Measurements from ENCODE around the gene APOE. TPM values are rescaled to one million over a fixed set of nuclear protein-coding genes. Genes with fewer than 3 reads are reported as not detected.
A peak's percentile ranks its signal among the peaks of the same experiment; 100 is the strongest.

APOE gene
- total and polyA plus RNA-seq, 8 donors = 13.4 to 485 (median 119) TPM

GRCh38 chr19:44889830-44890365 lies 15.7 kb upstream of the APOE start:
- H3K4me1 ChIP-seq = peaks cover 20 to 37% (median 27%) of the 10 kb centered on the region in 4 donors
- no peak for DNase-seq
- H3K27ac ChIP-seq = peak overlapping the region in 4 of 5 donors; percentile 93 to 96 (median 94)
- peak overlapping the region; percentile 47 to 95 (median 52) for H3K4me3 ChIP-seq
- no peak for TF ChIP-seq EP300 (IDR thresholded peaks at IDR 0.05)
- no peak for TF ChIP-seq POLR2AphosphoS5 (IDR thresholded peaks at IDR 0.05)
- no peak for TF ChIP-seq POLR2A (IDR thresholded peaks at IDR 0.05)
- no peak for TF ChIP-seq CTCF (IDR thresholded peaks at IDR 0.05)
- WGBS, 5 donors = 52 to 56% (median 54%) methylated on average over 17 of the region's 17 CpGs
- peaks cover 44 to 66% (median 65%) of the 10 kb centered on the region in 4 donors for H3K36me3 ChIP-seq
- no peaks in the 10 kb centered on the region for H3K9me3 ChIP-seq
- no peaks in the 10 kb centered on the region for H3K27me3 ChIP-seq
- intact Hi-C loops (cut with DNase I; ENCODE audit: low total_unique reads) = no loop called here

DNA sequence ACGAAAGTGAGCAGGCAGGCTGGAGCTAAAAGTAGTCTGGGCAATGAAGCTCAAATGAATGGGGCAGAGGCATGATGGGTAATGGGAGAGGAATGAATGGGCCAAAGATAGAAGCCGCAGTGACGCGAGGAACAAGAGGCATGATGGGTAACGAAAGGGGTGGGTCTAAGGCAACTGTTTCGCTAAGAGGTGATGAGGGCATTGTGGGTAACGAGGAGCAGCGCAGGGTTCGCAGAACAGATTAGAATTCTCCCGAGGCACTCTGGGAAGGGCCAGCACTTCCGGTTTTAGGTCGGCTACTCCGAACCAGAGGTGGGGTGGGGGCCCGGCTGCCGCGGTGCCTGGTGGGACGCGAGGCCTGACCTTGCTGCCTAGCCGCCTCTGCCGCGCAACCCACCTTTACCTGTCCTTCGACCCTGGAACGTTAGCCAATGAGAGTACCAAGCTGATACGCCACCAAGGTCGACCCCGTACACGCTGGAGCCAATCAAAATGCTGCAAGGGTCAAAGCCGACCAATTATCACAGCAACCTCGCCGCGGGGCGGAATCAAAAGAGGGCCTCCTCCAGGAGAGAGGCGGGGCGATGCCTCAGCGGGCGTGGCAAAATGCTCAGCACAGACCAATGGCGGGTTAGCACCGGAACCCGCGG lies 15.1 kb upstream of the APOE start:
- 0 to 1% (median 0%) methylated on average over 27 to 40 of the region's 40 CpGs for WGBS, 5 donors
- peak in 1 of 2 donors; percentile 100 for DNase-seq
- H3K27me3 ChIP-seq = no peaks in the 10 kb centered on the region
- peaks cover 20 to 37% (median 27%) of the 10 kb centered on the region in 4 donors for H3K4me1 ChIP-seq
- peak overlapping the region; percentile 47 to 95 (median 52) for H3K4me3 ChIP-seq
- peaks cover 47 to 66% (median 66%) of the 10 kb centered on the region in 4 donors for H3K36me3 ChIP-seq
- H3K27ac ChIP-seq = peak overlapping the region; percentile 91 to 96 (median 94)
- no peaks in the 10 kb centered on the region for H3K9me3 ChIP-seq
- intact Hi-C loops (cut with DNase I; ENCODE audit: low total_unique reads) = no loop called here
- TF ChIP-seq CTCF (IDR thresholded peaks at IDR 0.05) (peak in 1 of 7 experiments; percentile 11), EP300 (IDR thresholded peaks at IDR 0.05) (no peak), POLR2AphosphoS5 (IDR thresholded peaks at IDR 0.05) (peak; percentile 78 to 97 (median 96))

DNA sequence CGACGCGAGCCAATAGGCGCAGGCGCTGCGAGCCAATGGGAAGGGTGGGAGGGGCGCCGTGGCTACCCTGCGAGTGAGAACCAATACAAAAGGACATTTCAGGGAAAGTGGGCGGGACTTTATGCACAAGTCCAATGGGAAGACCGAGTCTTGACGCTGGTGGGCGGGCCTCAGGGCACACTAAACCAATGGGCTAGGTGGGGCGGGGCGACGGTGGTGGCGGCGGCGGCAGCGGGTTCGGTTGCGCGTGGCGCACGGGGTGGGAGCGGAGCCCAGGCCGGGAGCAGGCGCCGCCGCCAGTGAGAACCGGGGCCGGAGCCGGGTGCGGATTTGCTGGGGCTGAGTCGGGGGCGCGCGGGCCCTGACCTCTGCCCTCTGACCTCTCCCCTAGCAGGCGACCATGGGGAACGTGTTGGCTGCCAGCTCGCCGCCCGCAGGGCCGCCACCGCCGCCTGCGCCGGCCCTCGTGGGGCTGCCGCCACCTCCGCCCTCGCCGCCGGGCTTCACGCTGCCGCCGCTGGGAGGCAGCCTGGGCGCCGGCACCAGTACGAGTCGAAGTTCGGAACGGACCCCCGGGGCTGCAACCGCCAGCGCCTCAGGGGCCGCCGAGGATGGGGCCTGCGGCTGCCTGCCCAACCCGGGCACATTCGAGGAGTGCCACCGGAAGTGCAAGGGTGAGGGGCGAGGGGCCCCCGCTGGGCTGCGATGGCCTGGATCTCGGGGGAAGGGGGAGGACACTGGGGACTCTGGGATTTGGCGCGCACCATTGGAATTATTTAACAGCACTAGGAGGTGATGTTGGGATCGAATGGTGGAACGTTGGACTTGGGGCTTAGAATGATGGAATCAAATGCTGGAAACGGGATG lies 14.3 kb upstream of the APOE start, which contains the start of gene TOMM40:
Gene TOMM40, plus strand, starts transcription at position 239 of the 867 bp plus-strand sequence. Its CDS starts 162 bp downstream, at position 401.
- WGBS, 5 donors = 0 to 1% (median 0%) methylated on average over 28 to 80 of the region's 81 CpGs
- H3K4me3 ChIP-seq = peak within 1 kb of the TSS; percentile 89 to 99 (median 96)
- H3K27me3 ChIP-seq = no peaks in the 10 kb centered on the region
- H3K4me1 ChIP-seq = peaks cover 20 to 37% (median 27%) of the 10 kb centered on the region in 4 donors
- H3K9me3 ChIP-seq = no peaks in the 10 kb centered on the region
- DNase-seq = peak in 1 of 2 donors; percentile 100
- peak within 1 kb of the TSS; percentile 91 to 96 (median 94) for H3K27ac ChIP-seq
- peak in 2 of 3 donors; percentile 46 to 57 for TF ChIP-seq POLR2AphosphoS5 (IDR thresholded peaks at IDR 0.05)
- TF ChIP-seq POLR2A (IDR thresholded peaks at IDR 0.05) = no peak
- intact Hi-C loops (cut with DNase I; ENCODE audit: low total_unique reads) = no loop called here
- peaks cover 45 to 66% (median 66%) of the 10 kb centered on the region in 4 donors for H3K36me3 ChIP-seq

- H3K9me3 ChIP-seq = no peaks in the 10 kb centered on the region
- intact Hi-C loops (cut with DNase I; ENCODE audit: low total_unique reads) = no loop called here
- no peak for DNase-seq
- H3K4me1 ChIP-seq = peaks cover 20 to 37% (median 27%) of the 10 kb centered on the region in 4 donors
- no peak overlapping the region for H3K4me3 ChIP-seq
- WGBS, 5 donors = 89 to 91% (median 90%) methylated on average over 7 of the region's 7 CpGs
- H3K27me3 ChIP-seq = no peaks in the 10 kb centered on the region
- H3K36me3 ChIP-seq = peaks cover 48 to 66% (median 66%) of the 10 kb centered on the region in 4 donors
- no peak for TF ChIP-seq POLR2A (IDR thresholded peaks at IDR 0.05)
- no peak for TF ChIP-seq CTCF (IDR thresholded peaks at IDR 0.05)
- no peak for TF ChIP-seq POLR2AphosphoS5 (IDR thresholded peaks at IDR 0.05)
- no peak for TF ChIP-seq EP300 (IDR thresholded peaks at IDR 0.05)
- H3K27ac ChIP-seq = no peak overlapping the region
These were observed 12.7 kb upstream of the APOE start for GRCh38 chr19:44892932-44893331.
